ENCODE results near the gene PCNX3. TPM values are rescaled to one million over a fixed set of nuclear protein-coding genes. Genes with fewer than 3 reads are reported as not detected.

PCNX3 gene
- total and polyA plus RNA-seq, 10 of the 15 experiments (the other 5 are each of a cell fraction or from before 2014, with no cell fraction given) = 0.03 to 46.6 (median 8.4) TPM

- TF ChIP-seq ZNF622 (IDR thresholded peaks at IDR 0.05) = no peak
- peak; percentile 75 for TF ChIP-seq MAX (IDR thresholded peaks at IDR 0.05; ENCODE audit: low read depth, low read length)
- TF ChIP-seq TARDBP (IDR thresholded peaks at IDR 0.05; ENCODE audit: borderline replicate concordance) = 0 out of 2 replicates have a peak, but pooled peaks have one; percentile 69
- TF ChIP-seq LARP7 (IDR thresholded peaks at IDR 0.05) = peak; percentile 87
- peak; percentile 44; the same call in 1 of the 2 replicates for TF ChIP-seq E2F4 (IDR thresholded peaks at IDR 0.05; ENCODE audit: low read depth, low read length)
- TF ChIP-seq TCF12 (IDR thresholded peaks at IDR 0.05; ENCODE audit: low read depth, low read length) = peak; percentile 54; the same call in 1 of the 2 replicates
- peak; percentile 72; the same call in 2 of the 3 replicates for TF ChIP-seq POU2F2 (IDR thresholded peaks at IDR 0.05; ENCODE audit: borderline replicate concordance, low read depth, low read length)
- 0 out of 2 replicates have a peak, but pooled peaks have one; percentile 31 for TF ChIP-seq REST (IDR thresholded peaks at IDR 0.05; ENCODE audit: low read depth, low read length)
- peak; percentile 90; the same call in 1 of the 2 replicates for TF ChIP-seq BACH1 (IDR thresholded peaks at IDR 0.05; ENCODE audit: borderline replicate concordance)
- no peak for TF ChIP-seq ZNF274 (IDR thresholded peaks at IDR 0.05; ENCODE audit: insufficient read depth, insufficient read length)
- no peak for TF ChIP-seq PRDM15 (CRISPR knock-in tag; IDR thresholded peaks at IDR 0.05)
- peak; percentile 71; the same call in 1 of the 2 replicates for TF ChIP-seq ZNF217 (IDR thresholded peaks at IDR 0.05)
- peak; percentile 92 for TF ChIP-seq JUNB (IDR thresholded peaks at IDR 0.05)
- TF ChIP-seq SKIL (IDR thresholded peaks at IDR 0.05; ENCODE audit: low read depth, poor library complexity, severe bottlenecking) = peak; percentile 96
- no peak for TF ChIP-seq ESRRA (IDR thresholded peaks at IDR 0.05; ENCODE audit: low read length)
Measured at GRCh38 chr11:65588199-65589054, 27.1 kb upstream of the PCNX3 start (continued).
